Stimulated activated CD4-positive, alpha-beta T cell treated with anti-CD3 and anti-CD28 coated beads, Interleukin-15, amount 100 ng/mL, for 48 hours (primary cell): ENCODE measurements around the gene CTDP1.

Experiments
- DNase-seq, 2 donors: peaks; one replicate each; pipeline ENCODE4 v3.0.0-alpha.2; 2020; ENCODE audit warnings: low read depth in 2 of 2

CTDP1 gene

DNA sequence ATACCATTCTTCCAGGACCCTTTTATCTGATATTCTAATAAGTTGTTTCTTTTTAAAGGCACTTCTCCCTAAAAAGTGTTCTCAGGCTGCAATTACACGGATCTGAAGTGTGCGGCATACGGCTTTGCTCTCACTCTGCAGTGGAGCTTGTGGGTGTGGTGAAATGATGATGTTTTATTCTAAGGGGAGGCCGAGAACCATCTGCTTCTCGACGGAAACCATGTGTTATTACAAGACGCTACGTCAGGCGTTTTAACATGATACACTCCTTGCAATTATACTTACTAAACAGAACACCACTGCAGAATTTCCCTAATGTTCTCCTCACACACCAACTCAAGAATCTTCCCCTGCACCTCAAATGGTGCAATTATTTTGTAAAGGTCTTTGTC, 34.9 kb upstream of the CTDP1 start:
- no peak for DNase-seq

DNA sequence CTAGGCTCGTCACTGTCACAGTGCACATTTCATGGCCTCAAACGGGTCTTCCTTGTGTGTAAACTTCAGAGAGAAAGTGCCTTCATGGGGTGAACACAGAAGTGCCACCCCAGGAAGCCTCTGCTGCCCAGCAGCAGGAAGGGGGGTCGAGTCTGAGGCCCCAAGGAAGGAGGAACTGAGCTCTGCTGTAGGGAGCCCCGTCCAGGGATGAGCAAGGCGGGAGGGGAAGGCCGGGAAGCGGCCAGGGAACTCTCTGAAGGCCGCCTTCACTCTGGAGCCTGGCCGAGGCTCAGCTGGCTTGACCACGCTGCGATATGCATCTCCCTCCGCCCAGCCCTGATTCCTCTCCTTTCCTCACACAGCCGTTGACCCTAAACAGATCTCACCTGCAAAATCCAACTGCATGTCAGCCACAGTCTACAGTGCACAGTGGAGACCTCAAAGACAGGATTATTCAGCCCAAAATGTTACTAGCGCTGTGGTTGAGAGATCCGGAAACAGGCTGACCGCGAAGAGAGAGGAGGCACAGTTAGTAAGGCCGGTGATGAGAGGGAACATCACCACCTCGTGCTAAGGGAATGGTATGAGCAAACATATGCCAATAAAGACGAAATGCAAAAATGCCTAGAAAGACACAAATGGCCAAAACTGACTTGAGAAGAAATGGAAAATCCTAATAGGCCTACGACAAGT, 34.2 kb upstream of the CTDP1 start:
- no peak for DNase-seq

DNA sequence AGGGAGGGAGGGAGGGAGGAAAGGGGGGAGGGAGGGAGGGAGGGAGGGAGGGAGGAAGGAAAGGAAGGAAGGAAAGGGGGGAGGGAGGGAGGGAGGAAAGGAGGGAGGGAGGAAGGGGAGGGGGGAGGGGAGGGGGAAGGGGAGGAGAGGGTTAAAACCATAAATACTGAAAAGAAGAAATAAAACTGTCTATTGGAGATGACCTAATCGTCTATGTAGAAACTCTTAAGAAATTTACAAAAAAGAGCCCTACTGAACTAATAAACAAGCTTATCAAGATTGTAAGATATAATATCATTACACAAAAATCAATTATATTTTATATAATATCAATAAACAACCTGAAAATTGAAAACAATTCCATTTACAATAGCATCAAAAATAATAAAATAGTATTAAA, 32.3 kb upstream of the CTDP1 start:
- no peak for DNase-seq

DNA sequence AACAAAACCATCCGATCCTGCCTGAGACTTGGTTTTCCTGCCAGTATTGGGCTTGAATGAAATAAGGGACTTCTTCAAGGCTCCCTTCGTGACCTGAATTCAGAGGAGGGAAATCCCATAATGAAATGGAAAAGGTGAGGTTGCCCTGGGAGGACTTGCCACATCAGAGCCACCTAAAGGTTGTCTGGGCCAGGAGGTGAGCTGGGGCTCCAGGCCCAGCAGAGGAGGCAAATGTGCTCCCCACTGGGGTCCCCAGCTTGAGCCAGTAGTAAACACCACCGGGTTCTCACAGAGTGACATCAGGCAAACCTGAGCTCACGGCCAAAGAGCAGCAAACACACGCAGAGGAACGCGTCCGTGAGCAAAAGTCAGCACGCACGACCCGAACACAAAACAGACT, 28.6 kb upstream of the CTDP1 start:
- no peak for DNase-seq

DNA sequence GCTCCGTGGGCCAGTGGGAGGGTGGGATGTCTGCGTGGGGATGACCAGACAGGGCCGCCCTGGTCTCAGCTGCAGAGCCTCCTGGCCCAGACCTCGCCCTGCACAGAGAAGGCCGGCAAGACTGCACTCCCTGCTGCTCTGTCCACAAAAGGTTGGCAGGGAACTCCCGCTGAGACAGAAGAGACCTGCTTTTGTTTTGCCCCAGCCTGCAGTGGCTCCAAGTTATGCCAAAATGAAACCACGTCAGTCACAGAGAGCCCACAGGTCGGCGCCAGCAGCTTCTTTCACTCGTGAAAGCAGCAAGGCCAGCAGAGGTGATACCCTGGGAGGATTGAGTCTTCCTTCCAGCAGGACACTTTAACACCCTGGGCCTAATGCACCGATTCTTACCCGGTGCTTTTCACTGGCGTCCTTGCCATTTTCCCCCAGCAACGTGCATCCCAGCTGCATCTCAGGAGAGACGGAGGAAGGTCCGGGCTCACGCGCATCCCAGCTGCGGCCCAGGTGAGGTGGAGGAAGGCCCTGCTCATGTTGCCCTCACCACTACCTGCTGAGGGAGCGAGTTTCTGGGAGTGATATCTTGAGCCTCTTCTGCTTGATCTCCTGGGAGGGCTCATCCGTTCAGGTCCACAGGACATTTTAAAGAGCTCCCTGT, 22.1 kb upstream of the CTDP1 start:
- no peak for DNase-seq

DNA sequence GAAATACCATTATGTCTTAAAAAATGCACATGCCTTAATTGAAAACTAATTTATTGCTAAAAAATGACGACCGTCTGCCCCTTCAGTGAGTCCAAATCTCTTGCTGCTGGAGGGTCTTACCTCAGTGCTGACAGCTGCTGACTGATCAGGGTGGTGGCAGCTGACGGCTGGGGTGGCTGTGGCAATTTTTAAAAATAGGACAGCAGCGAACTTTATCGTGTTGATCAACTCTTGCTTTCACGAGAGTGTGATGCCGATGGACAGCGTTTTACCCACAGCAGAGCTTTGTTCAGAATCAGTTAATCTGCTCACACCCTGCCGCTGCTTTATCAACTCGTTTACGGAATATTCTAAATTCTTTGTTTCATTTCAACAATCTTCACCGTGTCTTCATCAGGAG, 21.2 kb upstream of the CTDP1 start:
- no peak for DNase-seq

DNA sequence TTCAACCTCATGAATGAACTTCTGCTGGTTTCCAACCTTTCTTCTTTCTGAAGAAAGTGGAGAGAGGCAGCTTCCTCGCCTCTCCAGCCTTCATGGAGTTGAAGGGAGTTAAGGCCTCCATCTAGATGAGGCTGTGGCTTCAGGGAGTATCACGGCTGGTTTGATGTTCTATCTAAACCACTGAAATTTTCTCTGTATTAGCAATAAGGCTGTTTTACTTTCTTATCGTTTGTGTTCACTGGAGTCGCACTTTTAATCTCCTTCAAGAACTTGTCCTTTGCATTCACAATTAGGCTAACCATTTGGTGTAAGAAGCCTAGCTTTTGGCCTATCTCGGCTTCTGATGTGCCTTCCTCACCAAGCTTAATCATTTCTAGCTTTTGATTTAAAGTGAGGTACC, 19.9 kb upstream of the CTDP1 start:
- DNase-seq, result no peak

DNA sequence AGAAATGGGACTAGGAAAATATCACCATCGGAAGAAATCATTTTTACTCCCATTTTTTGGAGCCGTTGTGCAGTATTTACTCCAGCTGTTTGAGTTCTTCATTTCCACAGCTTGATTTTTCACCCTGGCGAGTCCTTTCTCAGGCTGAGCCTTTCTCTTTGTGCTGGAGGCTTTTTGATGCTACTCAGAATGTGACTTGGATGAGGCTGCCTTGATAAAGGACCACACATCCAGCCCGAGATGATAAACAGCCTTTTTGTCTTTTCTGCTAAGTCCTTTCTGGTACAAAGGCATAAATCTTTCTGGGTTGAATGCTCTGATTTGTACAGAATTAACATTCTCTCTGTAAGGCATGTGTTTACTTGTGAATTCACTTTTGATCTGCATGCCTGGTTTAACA, 17.6 kb upstream of the CTDP1 start:
- DNase-seq, result no peak

DNA sequence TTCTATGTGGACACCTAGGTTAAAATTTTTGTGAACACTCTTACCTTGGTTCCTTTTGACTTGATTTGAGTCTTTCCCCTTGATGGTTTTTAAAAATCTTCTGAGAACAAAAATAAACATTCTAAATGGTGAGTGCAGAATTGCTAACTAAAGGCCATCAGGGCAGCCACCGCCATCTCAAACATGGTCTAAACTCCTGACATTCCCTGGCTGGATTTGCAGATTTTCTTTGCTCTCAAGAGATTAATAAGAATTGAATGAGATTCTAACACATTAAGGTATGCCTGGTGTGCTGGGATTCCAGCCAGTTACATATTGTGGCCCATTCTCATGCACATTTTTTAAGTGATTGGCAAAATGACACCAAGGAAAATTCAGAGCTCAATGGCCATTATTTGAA, 17.2 kb upstream of the CTDP1 start:
- DNase-seq, result no peak

DNA sequence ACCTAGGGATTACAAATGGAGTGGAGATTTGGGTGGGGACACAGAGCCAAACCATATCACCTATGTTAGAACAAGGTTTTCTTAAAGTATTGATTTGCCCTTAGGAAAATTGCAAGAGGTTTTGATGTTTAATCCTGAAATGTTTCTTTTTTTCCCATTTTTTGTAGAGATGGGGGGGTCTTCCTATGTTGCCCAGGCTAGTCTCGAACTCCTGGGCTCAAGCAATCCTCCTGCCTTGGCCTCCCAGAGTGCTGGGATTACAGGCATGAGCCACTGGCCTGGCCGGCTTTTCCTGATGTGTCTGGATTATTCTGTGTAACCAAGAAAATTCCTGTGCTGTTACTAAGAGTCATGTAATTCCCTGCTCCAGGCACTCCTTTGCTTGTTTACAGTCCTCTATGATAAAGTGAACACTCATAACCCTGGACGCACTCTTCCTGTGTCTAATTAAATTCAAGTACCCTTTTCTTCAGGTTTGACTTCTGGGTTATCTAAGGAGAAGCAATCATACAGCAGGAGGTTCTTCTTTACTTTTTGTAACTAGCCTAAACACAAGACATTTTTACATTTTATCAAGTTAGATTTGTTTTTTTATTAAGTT, 15.0 kb upstream of the CTDP1 start:
- DNase-seq, result no peak

DNA sequence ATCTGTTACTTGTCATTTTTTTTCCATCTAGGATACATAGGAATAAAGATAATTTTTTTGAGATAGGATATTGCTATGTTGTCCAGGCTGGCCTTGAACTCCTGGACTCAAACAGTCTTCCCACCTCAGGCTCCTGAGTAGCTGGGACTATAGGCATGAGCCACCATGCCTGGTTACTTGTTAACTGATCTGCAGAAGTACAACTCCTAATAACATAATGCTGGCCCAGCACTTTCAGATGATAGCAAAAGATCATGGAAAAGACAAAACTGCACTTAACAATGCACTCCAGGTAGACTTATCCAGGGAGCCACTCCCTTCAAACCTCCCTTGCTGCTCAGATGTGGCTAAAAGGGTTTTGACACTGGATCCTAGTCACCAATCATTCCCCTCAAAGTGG, 11.4 kb upstream of the CTDP1 start:
- DNase-seq, result no peak

DNA sequence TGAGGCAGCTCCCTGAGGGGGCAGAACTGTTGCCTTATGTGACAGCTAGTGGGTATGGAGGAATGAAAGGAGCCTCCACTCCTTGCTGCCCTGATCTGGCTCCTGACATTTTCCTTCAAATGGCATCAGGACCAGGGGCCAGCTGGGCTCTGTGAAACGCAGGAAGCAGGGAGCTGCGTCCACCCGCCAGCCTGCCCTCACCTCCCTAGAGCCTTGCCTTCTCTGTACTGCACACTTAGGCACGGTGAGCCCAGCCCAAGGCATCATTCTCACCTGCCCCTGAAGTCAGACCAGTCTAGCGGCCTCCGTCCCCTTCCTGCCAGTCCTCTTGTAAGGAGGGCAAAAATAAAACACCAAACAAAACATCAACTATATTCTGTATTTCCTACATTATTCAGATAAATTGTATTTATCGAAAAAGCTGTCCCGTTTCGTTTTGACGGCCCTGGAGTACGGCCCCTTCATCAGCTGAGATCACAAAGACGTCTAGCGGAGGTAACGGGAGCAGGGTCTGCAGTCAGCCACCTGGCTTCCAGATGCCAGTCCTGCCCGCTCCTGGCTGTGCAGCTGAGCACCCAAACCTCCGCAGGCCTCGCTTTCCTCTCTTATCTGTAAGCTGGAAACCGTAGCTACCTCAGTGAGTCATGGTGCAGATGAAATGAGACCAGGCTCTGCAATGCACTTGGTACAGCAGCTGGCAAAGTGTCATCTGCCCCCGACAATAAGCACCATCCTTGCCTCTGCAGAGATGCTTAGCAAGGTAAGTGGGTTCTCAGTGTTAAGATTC, 6.9 kb upstream of the CTDP1 start:
- DNase-seq, result no peak

DNA sequence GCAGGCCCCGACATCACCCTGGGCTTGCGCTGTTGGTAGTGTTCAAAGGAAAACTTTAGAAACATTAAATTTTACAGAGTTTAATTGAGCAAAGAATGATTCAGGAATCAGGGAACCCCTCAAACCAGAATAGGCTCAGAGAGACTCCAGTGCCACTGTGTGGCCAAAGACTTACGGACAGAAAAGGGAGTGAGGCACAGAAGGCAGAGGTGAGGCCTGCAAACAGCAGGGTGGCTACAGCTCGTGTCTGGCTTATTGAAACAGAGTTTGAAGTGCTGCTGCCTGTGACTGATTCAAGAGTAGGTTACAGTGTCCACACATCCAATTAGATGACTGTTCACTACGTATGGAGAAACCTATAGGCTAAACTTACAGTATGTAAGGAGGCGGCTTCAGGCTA, 2.4 kb upstream of the CTDP1 start:
- DNase-seq, result no peak

DNA sequence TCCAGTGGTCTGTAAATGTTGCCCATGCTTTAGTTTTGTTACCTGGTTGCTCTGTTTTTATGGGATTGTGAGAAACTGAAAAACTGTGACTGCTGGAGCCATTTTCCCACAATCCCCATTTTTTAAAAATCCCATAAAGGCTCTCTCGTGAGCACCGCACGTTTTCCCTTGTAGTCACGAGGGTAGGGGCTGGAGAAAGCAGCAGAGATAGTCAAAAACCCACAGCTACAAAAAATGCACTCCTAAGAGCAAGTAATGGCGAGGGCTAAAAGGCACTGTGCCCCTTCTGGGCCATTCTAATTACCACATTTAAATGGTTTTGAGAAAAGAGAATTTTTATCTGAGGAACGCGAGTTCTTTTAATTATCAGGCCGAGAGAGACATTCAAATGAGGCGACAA, 1.8 kb upstream of the CTDP1 start:
- no peak for DNase-seq

DNA sequence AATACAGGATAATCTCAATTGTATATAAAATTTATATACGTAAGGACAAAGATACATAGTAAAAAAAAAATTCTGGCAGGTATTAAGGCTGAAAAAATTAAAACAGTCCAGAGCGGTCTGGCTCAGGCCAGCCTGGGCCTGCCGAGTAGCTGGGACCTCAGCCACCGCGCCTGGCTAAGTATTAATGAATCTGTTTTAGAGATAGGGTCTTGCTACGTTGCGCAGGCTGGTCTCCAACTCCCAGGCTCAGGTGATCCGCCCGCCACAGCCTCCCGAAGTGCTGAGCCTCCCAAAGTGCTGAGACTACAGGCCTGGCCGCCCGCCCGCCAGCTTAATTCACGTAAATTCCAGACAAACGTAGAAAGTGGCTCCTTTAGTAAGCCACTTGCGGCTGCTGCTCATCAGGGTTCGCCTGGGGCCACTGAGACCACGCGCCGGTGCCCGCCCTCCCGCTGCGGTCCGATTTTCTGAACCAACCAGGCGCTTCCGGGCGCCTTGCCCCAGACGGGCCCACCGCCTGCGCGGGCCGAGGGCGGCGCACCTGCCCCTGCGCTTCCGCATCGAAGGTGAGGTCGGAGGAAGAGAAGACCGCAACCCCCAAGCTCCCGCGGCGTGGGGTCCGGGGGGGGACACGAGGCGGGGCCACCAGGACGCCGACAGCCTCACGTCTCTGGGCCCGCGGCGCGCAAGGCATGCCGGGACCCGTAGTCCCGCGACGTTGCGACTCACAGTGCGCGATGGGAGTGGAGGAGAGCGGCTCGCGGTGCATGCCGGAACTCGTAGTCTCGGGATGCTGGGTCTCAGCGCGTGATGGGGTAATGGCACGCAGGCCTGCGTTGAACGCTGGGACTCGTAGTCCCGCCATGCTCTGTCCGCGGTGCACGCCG, 695 bp upstream of the CTDP1 start:
- peak; percentile 95 to 98 for DNase-seq

DNA sequence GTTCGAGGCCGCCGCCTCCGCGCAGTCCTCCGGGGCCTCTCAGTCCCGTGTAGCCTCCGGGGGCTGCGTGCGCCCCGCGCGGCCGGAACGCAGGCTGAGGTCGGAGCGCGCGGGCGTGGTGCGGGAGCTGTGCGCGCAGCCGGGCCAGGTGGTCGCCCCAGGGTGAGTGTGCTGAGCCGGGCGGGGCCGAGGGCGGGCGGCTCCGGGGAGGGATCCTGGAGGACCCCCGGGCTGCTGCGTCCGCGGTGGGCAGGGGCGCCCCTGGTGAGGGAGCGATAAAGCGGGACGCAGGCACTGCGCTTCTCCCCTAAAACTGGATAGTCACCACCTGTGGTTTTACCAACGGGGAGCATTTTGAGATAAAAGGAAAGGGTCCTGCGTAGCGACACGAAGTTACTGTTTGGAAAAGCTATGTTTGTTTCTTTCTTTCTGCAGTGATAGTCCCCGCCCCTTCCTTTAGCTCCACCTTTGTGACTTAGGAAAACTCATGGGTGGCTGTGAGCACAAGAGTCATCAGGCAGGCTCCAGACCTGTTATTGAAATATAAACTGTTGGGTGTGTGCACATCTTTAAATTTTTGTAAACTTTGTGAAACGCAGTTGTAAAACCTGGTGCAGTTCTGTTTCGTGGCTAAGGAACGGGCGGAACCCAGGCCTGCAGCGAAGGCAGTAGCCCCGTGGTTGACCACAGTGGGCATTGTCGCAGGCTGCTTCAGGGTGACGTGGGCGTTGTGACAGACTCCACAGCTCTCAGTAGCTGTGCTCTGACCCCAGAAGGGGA, 687 bp downstream of the CTDP1 start:
- DNase-seq, result no peak

DNA sequence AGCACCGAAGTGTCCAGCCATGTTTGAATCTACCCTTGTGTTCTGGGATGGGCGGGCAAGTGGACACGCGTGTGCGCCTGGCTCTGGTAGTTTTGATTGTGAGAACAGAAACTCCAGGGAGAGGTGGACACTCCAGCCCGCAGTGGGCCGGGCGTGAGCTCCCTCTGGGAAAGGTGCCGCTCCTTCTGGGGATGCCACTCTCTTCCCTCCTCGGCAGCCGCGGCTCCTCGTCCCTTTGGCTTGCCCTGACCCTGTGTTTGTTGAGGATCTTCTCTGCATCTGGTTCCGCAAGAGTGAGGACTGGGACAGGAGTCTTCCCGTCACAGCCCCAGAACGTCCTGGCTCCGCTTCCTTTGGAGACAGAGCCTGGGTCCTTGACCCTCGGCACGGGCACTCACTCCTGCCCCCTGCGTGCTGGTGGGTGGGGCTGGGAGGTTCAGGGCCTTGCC, 1.3 kb downstream of the CTDP1 start:
- no peak for DNase-seq

DNA sequence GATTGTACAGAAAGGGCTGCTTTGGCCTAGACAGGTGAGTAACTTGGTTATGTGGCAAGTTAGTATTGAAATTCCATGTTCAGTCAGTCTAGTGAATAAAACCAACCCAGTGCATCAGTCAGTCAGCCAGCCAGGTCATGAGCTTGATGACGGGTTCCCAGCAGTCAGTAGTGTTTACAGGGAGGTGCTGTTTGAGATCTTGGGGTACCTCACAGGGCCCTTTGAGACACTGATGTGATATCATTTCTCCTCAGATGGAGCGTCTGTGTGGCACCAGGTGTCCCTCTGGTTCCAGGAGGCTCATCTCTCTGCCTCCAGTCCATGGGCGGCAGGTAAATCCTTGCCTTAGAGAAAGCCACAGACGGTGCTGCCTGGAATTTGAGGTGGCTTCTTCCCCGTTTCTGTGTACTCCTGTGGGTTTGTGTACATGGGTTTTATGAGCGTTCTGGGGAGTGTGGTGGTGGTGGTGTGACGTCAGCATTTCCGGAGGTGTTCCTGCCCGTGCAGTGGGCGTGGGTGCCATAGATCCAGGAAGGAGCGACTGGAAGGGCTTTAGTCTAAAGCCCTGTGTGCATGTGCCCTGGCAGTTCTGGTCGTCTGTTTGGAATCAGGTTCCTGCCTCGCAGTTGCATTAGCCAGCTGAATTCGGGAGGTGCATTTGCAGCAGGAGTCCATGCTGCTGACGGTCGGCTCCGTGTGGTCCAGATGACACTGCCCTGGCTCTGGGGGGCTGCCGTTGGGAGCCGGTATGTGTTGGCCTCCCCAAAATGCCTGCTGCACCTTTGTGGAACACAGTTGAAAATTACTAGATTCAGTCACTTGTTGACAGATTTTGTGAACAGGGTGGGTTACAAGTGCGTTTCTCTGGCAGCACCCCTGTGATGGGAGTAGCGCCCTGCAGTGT, 2.1 kb downstream of the CTDP1 start:
- DNase-seq, result peak; percentile 54 to 71

DNA sequence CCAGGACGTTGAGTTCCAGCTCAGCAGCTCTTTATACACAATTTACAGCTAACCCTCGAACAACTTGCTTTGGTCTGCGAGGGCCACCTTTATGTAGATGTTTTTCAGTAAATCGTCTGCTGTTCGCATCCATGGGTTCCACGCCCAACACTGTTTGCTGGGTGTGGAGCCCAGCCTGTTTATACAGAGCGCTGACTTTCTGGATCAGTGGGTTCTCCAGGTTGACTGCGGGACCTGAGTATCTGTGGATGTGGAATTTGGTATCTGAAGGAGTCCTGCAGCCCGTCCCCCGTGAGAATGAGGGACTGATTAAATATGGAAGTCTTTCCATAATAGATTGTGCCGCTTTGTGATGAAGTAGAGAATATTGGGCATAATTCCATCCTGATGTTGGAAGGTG, 2.9 kb downstream of the CTDP1 start:
- DNase-seq, result no peak
